ENCODE results near the gene NPS.

NPS gene

DNA sequence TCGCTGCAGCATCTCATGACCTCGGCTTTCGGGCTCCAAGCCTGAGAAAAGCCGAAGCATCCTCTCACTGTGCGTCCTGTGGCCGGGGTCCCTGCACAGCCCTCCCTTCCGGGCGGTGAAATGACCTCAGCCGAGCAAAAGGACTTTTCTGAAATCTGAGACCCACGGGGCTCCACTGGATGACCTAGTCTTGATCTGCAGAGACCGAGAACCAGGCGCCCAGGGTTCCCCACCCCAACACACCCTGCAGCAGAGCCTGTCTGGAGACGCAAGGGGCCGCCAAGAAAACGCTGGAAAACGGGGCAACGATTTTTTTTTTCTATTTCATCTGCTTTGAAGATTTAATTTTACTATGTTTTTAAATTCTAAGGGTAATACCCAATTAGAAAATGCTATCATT lies 31.7 kb downstream of the NPS start:
- no peak overlapping the region for H3K9ac ChIP-seq (ENCODE audit: low read length)
- no peaks in the 10 kb centered on the region for H3K27me3 ChIP-seq (ENCODE audit: low read depth, low read length)
- H3K4me3 ChIP-seq (ENCODE audit: low read length) = no peak overlapping the region
- no peak overlapping the region for H3K4me2 ChIP-seq (ENCODE audit: low read length)
- no peak overlapping the region for H2AFZ ChIP-seq (ENCODE audit: low read depth, low read length)
- H3K27ac ChIP-seq (ENCODE audit: low read length) = no peak overlapping the region
- no peaks in the 10 kb centered on the region for H3K36me3 ChIP-seq (replicated peaks; ENCODE audit: low read depth, low read length)
- no peaks in the 10 kb centered on the region for H3K79me2 ChIP-seq (ENCODE audit: low read length)
- no peaks in the 10 kb centered on the region for H3K9me3 ChIP-seq (ENCODE audit: insufficient read depth, low read length)
- H3K4me1 ChIP-seq (ENCODE audit: low read length) = no peaks in the 10 kb centered on the region
- no peaks in the 10 kb centered on the region for H4K20me1 ChIP-seq (ENCODE audit: insufficient read depth, low read length)
- TF ChIP-seq, protein P1, sequence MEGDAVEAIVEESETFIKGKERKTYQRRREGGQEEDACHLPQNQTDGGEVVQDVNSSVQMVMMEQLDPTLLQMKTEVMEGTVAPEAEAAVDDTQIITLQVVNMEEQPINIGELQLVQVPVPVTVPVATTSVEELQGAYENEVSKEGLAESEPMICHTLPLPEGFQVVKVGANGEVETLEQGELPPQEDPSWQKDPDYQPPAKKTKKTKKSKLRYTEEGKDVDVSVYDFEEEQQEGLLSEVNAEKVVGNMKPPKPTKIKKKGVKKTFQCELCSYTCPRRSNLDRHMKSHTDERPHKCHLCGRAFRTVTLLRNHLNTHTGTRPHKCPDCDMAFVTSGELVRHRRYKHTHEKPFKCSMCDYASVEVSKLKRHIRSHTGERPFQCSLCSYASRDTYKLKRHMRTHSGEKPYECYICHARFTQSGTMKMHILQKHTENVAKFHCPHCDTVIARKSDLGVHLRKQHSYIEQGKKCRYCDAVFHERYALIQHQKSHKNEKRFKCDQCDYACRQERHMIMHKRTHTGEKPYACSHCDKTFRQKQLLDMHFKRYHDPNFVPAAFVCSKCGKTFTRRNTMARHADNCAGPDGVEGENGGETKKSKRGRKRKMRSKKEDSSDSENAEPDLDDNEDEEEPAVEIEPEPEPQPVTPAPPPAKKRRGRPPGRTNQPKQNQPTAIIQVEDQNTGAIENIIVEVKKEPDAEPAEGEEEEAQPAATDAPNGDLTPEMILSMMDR (IDR thresholded peaks at IDR 0.05; ENCODE audit: low read depth, low read length) = no peak
- no peak for TF ChIP-seq EZH2phosphoT487 (IDR thresholded peaks at IDR 0.05; ENCODE audit: low read depth)

- no peak overlapping the region for H3K4me3 ChIP-seq (ENCODE audit: low read length)
- H3K9ac ChIP-seq (ENCODE audit: low read length) = no peak overlapping the region
- no peak overlapping the region for H2AFZ ChIP-seq (ENCODE audit: low read depth, low read length)
- H3K4me2 ChIP-seq (ENCODE audit: low read length) = no peak overlapping the region
- no peaks in the 10 kb centered on the region for H3K4me1 ChIP-seq (ENCODE audit: low read length)
- H3K79me2 ChIP-seq (ENCODE audit: low read length) = no peaks in the 10 kb centered on the region
- H3K27ac ChIP-seq (ENCODE audit: low read length) = no peak overlapping the region
- TF ChIP-seq, protein P1 (IDR thresholded peaks at IDR 0.05; ENCODE audit: low read depth, low read length) = no peak
- TF ChIP-seq EZH2phosphoT487 (IDR thresholded peaks at IDR 0.05; ENCODE audit: low read depth) = no peak
- no peaks in the 10 kb centered on the region for H3K9me3 ChIP-seq (ENCODE audit: insufficient read depth, low read length)
- no peaks in the 10 kb centered on the region for H3K36me3 ChIP-seq (replicated peaks; ENCODE audit: low read depth, low read length)
- no peaks in the 10 kb centered on the region for H4K20me1 ChIP-seq (ENCODE audit: insufficient read depth, low read length)
- H3K27me3 ChIP-seq (ENCODE audit: low read depth, low read length) = no peaks in the 10 kb centered on the region
These were observed 36.5 kb downstream of the NPS start for GRCh38 chr10:127585519-127586023.

DNA sequence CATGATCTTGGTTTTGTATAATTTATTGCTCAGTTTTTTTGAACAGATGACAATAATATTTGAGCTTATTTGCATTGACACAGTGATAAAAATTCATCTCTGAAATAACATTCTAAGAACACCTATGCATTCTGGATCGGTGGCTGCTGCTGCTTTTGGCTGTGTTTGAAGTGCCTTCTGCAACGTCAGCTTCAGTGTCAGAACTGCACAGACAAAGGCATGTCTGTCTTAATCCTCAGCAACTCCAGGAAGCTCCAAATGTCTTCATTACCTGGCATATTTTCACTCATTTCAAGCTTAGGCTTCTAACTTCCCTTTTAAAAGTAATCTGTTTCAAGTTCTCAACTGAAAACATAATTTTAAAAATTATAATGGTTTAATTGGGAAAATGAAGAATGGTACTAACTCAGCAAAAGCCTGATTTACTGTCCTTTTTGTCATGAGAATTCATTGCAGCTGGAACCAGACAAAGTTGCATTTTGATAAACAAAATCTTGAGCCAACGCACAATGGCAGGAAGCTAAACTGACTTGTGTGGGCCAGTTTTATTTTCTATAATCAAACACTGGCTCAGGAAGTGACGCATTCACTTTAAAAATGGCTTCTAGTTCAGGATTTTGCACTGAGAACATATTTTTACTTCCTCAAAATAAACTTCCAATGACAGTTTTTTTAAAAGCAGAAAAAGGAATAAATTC lies 38.7 kb downstream of the NPS start:
- TF ChIP-seq, protein P1 (IDR thresholded peaks at IDR 0.05; ENCODE audit: low read depth, low read length) = no peak
- TF ChIP-seq EZH2phosphoT487 (IDR thresholded peaks at IDR 0.05; ENCODE audit: low read depth) = no peak
- Histone ChIP-seq H3K4me3 (ENCODE audit: low read length) (no peak overlapping the region), H3K9ac (ENCODE audit: low read length) (no peak overlapping the region), H2AFZ (ENCODE audit: low read depth, low read length) (no peak overlapping the region), H3K9me3 (ENCODE audit: insufficient read depth, low read length) (no peaks in the 10 kb centered on the region), H3K4me1 (ENCODE audit: low read length) (no peaks in the 10 kb centered on the region), H3K79me2 (ENCODE audit: low read length) (no peaks in the 10 kb centered on the region), H3K27me3 (ENCODE audit: low read depth, low read length) (no peaks in the 10 kb centered on the region), H3K27ac (ENCODE audit: low read length) (no peak overlapping the region), H3K4me2 (ENCODE audit: low read length) (no peak overlapping the region), H4K20me1 (ENCODE audit: insufficient read depth, low read length) (no peaks in the 10 kb centered on the region), H3K36me3 (replicated peaks; ENCODE audit: low read depth, low read length) (no peaks in the 10 kb centered on the region)

DNA sequence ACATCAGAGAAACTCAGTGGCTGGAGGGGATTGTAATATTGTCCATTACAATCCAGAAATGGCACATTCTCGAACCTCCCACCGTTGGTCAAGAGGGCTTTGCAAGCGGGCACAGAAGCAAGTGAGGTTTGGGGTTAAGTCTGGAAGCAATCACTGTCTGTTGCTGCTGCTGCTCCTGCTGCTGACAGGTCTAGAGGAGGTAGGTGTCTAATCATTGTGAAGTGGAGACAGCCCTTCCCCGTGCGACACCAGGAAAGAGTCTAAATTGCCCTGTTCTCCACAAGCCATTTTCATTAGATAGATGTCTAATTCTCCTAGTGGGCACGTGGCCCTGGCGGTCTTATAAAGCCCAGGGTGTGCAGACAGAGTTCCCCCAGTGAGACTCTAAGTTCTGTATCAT lies 43.5 kb downstream of the NPS start:
- no peaks in the 10 kb centered on the region for H4K20me1 ChIP-seq (ENCODE audit: insufficient read depth, low read length)
- H3K79me2 ChIP-seq (ENCODE audit: low read length) = no peaks in the 10 kb centered on the region
- TF ChIP-seq, protein P1 (IDR thresholded peaks at IDR 0.05; ENCODE audit: low read depth, low read length) = no peak
- TF ChIP-seq EZH2phosphoT487 (IDR thresholded peaks at IDR 0.05; ENCODE audit: low read depth) = no peak
- H3K27ac ChIP-seq (ENCODE audit: low read length) = no peak overlapping the region
- H2AFZ ChIP-seq (ENCODE audit: low read depth, low read length) = no peak overlapping the region
- no peaks in the 10 kb centered on the region for H3K27me3 ChIP-seq (ENCODE audit: low read depth, low read length)
- no peak overlapping the region for H3K4me2 ChIP-seq (ENCODE audit: low read length)
- H3K4me3 ChIP-seq (ENCODE audit: low read length) = no peak overlapping the region
- H3K4me1 ChIP-seq (ENCODE audit: low read length) = no peaks in the 10 kb centered on the region
- no peaks in the 10 kb centered on the region for H3K9me3 ChIP-seq (ENCODE audit: insufficient read depth, low read length)
- H3K9ac ChIP-seq (ENCODE audit: low read length) = no peak overlapping the region
- H3K36me3 ChIP-seq (replicated peaks; ENCODE audit: low read depth, low read length) = no peaks in the 10 kb centered on the region
